ENCODE measurements around the gene CRMP1. TPM values are rescaled to one million over a fixed set of nuclear protein-coding genes. Genes with fewer than 3 reads are reported as not detected.

CRMP1 gene
- total and polyA plus RNA-seq, 2 of the 8 experiments (the other 6 are each of a cell fraction or from before 2014, with no cell fraction given), result 120 to 131 TPM

GRCh38 chr4:5885733-5886132 lies 7.2 kb downstream of the CRMP1 start:
- no peak overlapping the region for H3K4ac ChIP-seq (replicated peaks; ENCODE audit: insufficient read length, low read depth, low read length)
- no peak overlapping the region for H3K14ac ChIP-seq (ENCODE audit: insufficient read length)
- peaks cover 16 to 30% (median 22%) of the 10 kb centered on the region in 4 experiments for H3K4me1 ChIP-seq (replicated peaks in 1 of 4; ENCODE audit: control insufficient read depth in 3 of 4, insufficient read depth in 4 of 4, low read length in 3 of 4)
- H3K9me3 ChIP-seq (ENCODE audit: insufficient read depth in 2 of 2, low read depth in 1 of 2, low read length in 1 of 2), result no peaks in the 10 kb centered on the region
- peaks cover 11 to 65% of the 10 kb centered on the region in 2 experiments for H3K79me2 ChIP-seq (ENCODE audit: control insufficient read depth in 1 of 2, insufficient read depth in 2 of 2, low read length in 2 of 2)
- FAIRE-seq (no peak), DNase-seq (ENCODE audit: low read depth in 1 of 2, low spot score in 2 of 2) (no peak)
- H4K91ac ChIP-seq (replicated peaks; ENCODE audit: insufficient read length, low read length), result no peak overlapping the region
- no peak overlapping the region for H2AK5ac ChIP-seq (ENCODE audit: low read depth, low read length)
- no peak overlapping the region for H2BK5ac ChIP-seq (ENCODE audit: low read depth, low read length)
- 86% methylated on average over 3 of the region's 3 CpGs; no CpG with 5 or more reads in 1 of the 2 experiments for WGBS, 2 experiments (ENCODE audit: extremely low coverage in 1 of 2, insufficient coverage in 1 of 2, insufficient read length in 1 of 2, insufficient replicate concordance in 2 of 2, low coverage in 1 of 2, low lambda C conversion rate in 2 of 2, missing lambda C conversion rate in 1 of 2)
- H3K4me2 ChIP-seq (ENCODE audit: insufficient read depth in 1 of 2, low read depth in 2 of 2, low read length in 2 of 2), result peak overlapping the region in 1 of 2 experiments; percentile 73; a peak in 1 of 4 replicates
- no peak overlapping the region for H3K4me3 ChIP-seq (ENCODE audit: extremely low read depth in 1 of 4, insufficient read depth in 2 of 4, low read depth in 3 of 4, low read length in 4 of 4)
- H3K79me1 ChIP-seq (ENCODE audit: low read depth, low read length), result peaks cover 18% of the 10 kb centered on the region
- no peak overlapping the region for H2BK120ac ChIP-seq (replicated peaks; ENCODE audit: low read depth, low read length)
- H4K5ac ChIP-seq (ENCODE audit: insufficient read length, low read depth, low read length), result no peak overlapping the region
- no peak for TF ChIP-seq CBX8 (IDR thresholded peaks at IDR 0.05; ENCODE audit: borderline replicate concordance, low read depth, low read length)
- TF ChIP-seq KDM1A (IDR thresholded peaks at IDR 0.05; ENCODE audit: borderline replicate concordance, low read length), result no peak
- TF ChIP-seq POU5F1 (IDR thresholded peaks at IDR 0.05; ENCODE audit: low read depth, low read length), result no peak
- no peaks in the 10 kb centered on the region for H3K36me3 ChIP-seq (ENCODE audit: control insufficient read depth in 2 of 4, insufficient read depth in 4 of 4, low read length in 3 of 4)
- no peak overlapping the region for H2BK20ac ChIP-seq (ENCODE audit: low read length)
- peaks cover 45 to 55% of the 10 kb centered on the region in 2 experiments for H4K20me1 ChIP-seq (replicated peaks in 1 of 2; ENCODE audit: control insufficient read depth in 1 of 2, insufficient read depth in 2 of 2, low read length in 2 of 2)
- H4K8ac ChIP-seq (ENCODE audit: extremely low read depth, insufficient read depth, low read length), result no peak overlapping the region
- no peak overlapping the region for H3K9ac ChIP-seq (replicated peaks in 1 of 4; ENCODE audit: extremely low read depth in 1 of 4, low read depth in 3 of 4, low read length in 3 of 4)
- no peak overlapping the region for H3K27ac ChIP-seq (ENCODE audit: low read depth, low read length)
- H3K18ac ChIP-seq (ENCODE audit: extremely low read depth, low read length), result no peak overlapping the region
- H3K23me2 ChIP-seq (ENCODE audit: low read depth, low read length), result peaks cover 16% of the 10 kb centered on the region; the same call in 1 of the 2 replicates
- no peak overlapping the region for H3K56ac ChIP-seq (replicated peaks; ENCODE audit: insufficient read length, low read depth, low read length)
- H2BK15ac ChIP-seq (ENCODE audit: low read length), result no peak overlapping the region
- peaks cover 0 to 13% (median 11%) of the 10 kb centered on the region in 4 experiments; a peak in 6 of 7 replicates for H3K27me3 ChIP-seq (replicated peaks in 1 of 4; ENCODE audit: control insufficient read depth in 3 of 4, extremely low read depth in 1 of 4, insufficient read depth in 3 of 4, low read length in 3 of 4)
- H3K23ac ChIP-seq (ENCODE audit: insufficient read length), result no peak overlapping the region
- ChIA-PET CTCF (ENCODE audit: partially characterized antibody) (interaction anchor here (1.4 to 1.9 kb wide), 3 partner anchors 10 to 13 kb away, joined by 3 to 5 read pairs (median 5); no protein-coding TSS in a partner anchor), POLR2A (ENCODE audit: partially characterized antibody) (no interaction called here)
- no peak overlapping the region for H2AFZ ChIP-seq (ENCODE audit: low read length)
- H2BK12ac ChIP-seq (ENCODE audit: low read depth, low read length), result no peak overlapping the region

Data from H1 (cell line).